HG02763 (cell line): Measurements from ENCODE around the gene SGIP1.

ENCODE experiments used
- ATAC-seq: cut with Tn5 transposase; IDR thresholded peaks from one replicate; pipeline ENCODE4 v1.9.1; 2021; ENCODE audit warnings: mild to moderate bottlenecking, moderate library complexity; ENCODE audit not compliant: unreplicated experiment

The SGIP1 gene

DNA sequence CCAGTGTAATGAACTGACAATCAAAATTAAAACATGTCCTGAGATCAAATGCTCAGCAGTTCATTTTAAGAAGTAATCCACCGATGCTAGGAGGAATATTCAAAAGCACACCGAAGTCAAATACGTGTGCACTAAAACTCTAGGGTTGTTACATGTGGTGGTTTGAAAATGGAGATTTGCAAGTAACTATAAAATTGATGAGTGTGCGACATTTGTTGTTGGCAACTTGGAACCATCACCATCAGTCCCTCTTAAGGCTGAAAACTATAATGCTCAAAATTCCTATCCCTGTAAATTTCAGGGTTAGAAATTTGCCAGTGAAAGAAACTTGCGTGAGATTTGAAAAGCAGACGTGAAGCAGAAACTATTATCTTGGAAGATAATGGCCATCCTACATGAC, 13.3 kb upstream of the SGIP1 start:
- ATAC-seq = no peak

DNA sequence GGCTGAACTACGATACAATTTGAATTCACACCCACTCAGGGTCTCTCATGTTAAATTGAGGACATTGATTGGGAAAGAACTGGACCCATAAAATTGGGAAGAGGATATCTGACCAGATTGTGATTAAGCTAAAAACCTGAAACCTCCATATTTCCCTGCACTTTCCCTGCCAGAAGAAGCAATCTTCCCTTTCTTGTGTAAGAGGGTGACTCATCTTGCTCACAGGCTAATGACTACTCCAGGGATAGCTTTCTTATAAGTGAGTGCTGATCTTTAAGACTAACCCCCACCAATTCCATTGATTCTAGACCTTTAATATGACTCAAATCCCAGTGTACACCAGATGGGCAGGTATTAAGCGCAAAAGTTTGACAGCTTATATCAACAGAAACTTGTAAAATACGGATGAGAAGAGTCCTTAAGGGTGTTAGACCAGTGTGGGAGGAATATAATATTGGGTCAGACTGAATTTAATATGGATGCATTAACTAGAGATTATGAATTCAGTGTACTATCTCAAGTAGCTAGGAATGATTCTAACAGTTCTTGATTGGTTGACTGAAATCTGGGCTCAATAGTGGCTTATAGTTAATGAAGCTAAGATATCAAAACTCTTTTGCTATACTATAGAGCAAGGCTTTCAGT, 12.1 kb upstream of the SGIP1 start:
- ATAC-seq = no peak

DNA sequence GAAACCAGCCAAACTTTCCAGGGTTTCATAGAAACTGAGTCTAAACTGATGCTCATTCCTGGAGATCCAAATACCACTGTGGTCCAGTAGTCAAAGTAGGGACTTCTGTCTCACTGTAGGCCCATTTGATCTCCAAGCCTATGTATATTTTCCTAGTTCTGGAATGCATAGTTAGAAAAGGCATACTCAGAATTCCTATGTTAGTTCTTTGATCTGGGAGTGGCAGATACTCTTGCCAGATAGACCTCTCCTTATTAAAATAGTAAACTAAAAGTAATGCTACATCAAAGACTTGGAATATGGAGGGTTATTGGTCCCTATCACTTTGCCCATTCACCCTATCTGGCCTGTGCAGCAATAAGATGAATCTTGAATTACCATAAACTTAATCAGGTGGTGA, 10.4 kb upstream of the SGIP1 start:
- no peak for ATAC-seq

DNA sequence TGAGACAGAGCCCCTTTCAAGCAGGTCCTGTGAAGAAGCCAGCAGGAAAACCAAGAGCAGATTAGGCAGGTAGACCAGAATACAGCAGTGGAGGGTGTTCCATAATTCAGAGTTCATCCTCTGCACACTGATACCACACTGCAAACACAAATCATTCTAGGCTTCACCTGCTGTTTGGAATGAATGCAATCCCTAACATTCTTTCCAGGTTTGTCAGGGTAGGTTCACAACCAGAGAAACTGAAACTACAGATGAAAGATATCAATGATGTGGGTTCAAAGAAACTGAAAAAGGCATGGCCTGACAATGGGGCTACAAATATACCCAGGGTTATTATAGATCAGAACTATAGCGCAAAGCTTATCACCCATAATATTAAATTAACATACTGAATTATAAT, 8.9 kb upstream of the SGIP1 start:
- no peak for ATAC-seq

DNA sequence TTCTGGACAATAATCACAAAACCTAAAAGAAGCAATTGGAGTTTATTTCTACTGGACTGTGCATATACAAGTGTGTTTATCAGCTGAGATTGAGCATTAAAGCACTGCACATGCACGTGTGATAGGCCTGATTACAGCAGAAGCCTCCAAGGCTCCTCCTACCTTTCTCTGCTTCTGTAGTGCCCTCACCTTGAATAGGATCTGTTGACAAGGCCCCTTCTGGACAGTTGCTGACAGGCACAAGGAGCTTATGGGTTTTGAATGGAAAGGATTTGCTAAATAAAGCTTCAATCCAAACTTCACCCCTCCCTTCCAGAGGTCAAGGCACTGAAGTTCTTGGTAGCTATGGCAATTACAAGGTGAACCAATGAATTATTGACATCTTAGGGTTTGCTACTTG, 7.9 kb upstream of the SGIP1 start:
- ATAC-seq = no peak

DNA sequence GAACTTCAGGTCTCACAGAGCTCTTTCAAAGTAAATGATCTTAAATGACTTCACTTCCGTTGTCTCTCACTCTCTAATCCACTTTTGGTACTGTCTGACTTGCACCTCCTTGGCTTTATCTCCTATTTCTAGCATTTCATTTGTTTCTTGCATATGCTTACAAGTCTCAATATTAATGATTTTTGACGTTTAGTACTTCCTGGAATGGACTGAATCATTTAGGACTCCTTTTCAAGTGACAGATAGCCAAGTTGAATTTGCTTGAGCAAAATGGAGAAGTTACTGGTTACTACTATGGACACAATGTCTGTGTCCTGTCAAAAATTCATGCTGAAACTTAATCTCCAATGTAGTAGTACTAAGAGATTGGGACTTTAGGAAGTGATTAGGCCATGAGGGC, 7.0 kb upstream of the SGIP1 start:
- no peak for ATAC-seq

DNA sequence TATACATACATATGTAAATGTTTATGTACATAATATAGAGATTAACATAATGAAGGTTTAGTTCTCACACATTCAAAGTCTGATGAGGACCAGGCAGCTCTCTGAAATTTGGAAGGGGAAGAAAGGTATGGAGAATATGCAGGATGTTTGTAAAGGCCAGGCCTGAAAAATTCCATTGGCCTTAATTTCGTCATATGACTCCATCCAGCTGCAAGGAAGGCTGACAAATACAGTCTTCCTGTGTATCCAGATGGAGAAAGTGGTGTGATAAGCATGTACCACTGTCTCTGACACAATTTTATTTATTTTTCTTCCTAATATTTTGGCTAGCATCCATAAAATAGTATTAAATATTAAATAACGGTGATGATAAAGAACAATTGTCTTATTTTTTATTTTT, 6.3 kb upstream of the SGIP1 start:
- ATAC-seq = no peak

DNA sequence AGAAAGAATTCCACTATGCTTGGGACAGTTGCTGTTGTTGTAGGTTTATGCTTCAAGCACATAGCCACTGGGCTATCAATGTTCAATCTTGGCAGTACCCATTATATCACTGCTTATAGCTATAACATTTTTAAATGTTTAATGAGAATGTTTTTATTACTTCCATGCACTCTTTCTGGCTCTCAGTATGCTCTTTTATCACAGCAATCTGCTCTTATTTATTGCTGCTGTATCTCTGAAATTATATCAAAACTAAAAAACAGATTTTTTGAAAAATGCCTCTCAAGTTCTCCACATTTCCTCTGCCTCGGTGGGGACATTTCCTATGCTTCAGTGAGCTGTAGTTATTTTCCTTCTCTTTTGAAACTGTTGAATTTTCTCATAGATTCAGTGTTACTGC, 5.4 kb upstream of the SGIP1 start:
- ATAC-seq = no peak

DNA sequence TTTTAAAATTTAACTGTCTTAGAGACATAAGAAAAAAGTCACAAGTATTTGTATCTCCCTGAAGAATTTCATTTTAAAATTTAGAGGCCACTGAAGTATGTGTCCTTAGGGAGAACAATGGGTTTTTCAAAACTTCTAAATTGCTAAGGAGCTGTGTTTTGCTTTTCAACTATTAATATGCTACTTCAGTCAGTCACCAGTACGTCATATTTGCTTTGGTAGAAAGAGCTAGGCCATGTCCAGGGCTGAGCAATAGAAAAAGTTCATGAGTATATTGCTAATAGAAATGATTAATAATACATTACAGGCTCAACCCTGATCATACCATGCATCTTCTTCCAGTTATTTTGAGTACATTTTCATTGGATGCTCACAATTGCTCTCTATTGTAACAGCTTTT, 1.7 kb upstream of the SGIP1 start:
- no peak for ATAC-seq

DNA sequence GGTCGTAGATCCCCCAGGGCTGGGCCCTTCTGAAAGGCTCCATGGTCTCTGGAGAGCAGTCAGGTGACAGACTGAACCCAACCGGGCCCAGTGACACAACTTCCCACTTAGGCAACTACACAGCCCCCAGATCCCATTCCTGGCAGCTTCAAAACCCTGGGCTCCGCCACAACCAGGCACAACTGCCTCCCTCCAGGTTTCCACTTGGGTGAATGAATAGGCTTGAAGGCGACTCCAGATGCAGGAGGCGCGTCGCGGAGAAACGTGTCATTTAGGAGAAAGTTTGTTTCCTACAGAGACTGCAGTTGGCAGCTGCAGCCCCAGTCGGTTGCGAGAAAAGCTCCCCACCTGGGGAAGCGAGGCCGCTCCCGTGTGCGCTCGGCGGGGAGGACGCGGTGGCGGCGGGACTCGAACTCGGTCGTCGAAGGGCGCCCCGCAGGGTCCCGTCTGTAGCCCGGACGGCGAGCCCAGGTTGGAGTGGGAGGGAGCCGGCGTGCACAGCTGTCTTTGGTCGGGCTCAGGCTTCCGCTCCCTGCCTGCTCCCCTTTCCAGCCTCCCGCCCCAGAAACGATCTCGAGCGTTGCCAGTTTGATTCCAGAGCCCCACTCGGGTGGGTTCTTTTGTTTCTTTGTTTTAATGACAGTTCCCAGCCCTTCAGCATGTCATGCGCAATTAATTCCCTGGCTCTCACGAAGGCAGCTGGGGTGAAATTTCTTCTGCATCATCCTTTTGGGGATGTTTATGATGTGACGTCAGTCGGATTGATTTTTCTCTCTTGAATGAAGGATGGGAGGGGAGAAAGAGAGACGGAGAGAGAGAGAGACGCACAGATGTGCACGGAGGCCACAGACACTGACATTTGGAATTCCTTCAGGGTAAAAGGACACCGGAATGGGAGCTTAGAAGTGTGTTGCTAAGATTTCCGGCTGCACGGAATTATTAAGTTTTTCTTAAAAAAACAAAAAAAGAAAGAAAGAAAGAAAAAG, 862 bp upstream of the SGIP1 start:
- no peak for ATAC-seq

DNA sequence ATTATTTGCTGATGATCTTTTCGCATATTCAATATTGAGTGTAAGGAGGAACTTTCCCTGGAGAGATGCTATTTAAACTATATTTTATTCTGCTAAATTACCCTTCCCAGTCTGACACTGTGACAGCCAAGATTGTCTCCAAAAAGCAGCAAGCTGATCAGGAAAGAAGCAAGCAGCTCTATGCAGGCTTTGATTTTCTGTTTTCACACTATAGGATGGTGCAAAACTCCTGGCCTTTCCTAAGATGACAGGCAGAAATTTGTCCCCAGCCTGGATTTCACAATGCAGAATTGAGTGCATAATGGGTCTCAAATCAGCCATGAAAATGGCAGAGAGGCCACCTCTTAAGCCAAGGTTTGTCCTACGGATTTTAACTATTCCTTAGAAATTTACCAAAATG, 1.1 kb downstream of the SGIP1 start:
- ATAC-seq = no peak

DNA sequence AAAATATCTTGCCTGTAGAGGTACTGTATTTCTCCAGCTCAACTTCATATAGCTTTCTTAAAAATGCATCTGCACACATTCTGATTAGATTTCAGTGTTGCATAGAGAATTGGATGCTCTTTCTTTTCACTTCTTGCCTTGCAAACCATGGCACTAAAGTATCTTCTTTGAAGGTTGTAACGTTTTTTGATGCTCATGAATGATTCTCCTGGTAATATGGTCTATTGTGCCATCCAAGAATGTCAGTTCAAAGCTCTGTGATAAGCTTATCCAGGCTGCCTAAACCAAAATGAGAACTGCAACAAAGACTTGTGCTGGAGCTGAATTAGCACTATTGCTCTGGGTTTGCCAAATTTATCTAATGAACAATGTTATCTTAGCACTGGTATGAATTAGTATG, 1.9 kb downstream of the SGIP1 start:
- ATAC-seq = no peak

DNA sequence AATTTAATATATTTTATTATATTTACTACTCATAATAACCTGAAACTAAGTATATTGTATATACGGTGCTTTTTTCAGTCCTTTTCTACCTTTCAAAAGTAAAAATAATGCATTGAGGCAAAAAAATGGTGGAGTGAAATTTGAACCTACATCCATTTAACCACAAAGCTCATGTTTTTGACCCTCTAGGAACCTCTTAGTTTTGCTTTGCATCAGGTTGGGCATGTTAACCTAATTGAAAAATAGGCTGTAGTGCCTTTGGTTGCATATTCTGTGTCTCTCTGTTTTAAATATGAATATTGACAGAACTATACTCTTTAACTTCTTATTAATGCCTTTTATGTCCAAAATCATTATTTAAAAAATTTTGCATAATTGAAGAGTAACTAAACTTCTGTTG, 3.8 kb downstream of the SGIP1 start:
- no peak for ATAC-seq

DNA sequence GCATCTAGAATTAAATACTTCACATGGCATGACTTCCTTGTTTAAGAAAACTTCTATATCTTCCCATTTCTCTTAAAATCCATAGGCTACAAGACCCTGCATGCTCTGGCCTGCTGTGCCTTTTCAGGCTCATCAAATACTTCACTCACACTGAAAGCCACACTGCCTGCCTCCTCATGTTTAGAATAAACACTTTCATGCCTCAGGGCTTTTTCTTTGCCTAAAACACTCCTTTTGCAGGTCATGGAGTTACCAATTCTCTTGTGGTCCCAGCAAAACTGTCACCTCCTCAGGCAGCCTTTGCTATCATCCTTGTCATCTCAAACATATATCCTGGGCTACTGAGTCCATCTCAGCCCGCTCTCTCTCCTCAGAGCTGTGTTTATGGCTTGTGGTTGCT, 5.5 kb downstream of the SGIP1 start:
- no peak for ATAC-seq

DNA sequence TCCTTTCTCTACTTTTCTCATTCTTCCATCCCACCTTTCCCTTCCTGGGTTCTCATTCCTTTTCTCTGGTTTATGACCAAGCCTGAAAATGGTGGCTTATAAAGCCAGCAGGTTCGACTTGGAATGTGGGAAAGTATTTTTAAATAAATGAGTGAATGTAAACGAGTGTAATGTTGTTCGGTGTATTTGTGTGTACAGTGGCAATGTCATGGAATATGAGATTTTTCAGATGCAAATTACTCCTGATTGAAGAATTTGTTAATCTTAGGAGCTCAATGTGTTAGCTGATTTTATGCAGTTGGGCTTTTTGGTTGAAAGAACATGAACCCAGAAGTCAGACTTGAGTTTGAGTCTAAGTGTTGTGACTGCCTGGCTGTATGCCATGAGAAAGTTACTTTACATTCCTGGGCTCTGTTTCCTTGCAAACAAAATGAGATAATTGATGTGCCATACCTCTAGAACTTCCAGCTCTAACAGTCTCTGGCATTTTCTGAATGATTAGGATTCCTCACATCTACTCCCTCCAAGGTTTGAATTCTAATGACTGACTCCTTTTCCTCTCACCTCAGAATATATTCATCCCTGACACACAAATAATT, 6.6 kb downstream of the SGIP1 start:
- ATAC-seq = no peak

DNA sequence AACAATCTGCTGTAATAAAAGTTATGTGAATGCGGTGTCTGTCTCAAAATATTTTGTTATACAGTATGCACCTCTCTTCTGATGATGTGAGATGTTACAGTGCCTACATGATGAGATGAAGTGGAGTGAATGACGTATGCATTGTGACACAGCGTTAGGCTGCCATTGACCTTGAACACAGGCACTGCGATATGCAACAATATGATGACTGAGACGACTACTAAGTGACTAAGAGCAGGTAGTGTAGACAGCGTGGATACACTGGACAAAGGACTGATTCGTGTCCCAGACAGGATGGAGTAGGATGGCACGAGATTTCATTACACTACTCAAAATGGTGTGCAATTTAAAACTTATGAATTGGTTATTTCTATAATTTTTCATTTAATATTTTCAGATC, 8.4 kb downstream of the SGIP1 start:
- ATAC-seq = no peak

DNA sequence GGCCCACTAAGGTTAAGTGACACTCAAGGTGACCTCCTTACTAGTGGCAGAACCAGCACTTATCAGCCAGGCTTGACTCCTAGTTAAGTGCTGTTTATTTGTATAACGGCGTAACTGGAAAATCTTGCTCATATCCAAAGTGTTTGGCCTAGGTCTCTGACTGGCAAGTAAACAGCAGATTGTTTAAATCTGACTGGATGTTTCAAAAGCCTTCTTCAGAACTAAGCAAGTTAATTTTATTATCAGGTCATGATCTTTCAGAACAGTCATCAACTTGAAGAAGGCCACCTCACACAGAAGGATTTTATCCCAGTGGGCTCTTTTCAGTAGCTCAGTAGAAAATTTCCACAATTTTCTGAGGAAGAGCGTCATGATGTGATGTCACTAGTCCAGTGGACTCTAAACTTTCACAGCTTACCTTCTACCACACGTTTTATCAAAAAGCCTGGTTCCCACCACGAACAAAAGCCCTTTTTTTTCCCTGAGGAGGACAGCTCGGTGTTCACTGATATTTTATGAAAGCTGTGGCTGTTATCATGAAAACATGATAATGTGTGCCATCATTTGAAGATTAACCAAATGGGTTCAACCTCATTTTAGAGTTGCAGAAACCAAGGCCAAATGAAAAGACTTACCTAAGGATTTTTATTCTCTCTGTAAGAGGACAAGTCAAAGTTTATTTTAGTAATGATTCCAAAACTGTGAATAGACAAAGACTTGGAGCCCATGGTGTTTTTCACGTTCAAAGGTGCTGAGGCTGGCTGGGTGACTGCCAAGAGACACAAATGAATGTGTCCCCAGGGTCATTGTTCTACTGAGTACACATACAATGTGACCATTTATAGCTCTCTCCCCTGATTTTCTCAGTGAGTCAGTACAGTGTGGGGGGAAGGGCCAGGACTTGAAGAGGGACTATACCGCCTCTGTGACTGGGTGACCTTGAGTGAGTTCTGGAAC, 9.1 kb downstream of the SGIP1 start:
- no peak for ATAC-seq

DNA sequence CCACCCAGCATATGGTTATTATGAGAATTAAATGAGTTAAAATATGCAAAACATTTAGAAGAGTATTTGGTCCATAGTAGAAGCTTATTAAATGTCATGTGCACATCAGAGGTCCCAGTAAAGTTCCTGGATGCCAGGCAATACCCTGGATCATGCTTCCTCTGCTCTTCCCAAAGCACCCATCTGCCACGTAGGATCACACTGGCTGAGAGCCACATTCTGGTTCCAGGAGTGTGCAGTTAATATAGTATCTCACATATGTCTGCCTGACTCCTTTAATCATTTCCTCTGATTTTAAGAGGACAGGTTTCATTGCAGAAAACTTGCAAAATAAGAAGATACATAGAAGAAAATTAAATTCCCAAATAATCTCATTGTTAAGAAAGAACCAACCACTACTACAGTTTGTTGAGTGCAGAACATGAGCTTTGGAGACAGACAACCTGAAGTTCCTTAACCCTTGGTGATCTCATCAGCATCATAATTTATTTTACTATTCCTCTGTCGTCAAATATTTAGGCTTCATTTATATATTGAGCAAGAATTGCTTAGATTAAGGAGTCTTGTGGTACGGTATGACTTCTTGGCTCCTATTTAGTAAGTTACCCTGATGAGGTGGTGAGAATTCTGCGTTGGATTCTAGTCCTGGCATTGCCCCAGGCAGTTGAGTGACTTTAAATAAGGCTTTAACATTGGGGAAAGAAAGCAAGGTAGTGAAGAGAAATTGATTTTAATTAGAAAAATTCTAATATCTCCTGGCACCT, 12.3 kb downstream of the SGIP1 start:
- ATAC-seq = no peak

DNA sequence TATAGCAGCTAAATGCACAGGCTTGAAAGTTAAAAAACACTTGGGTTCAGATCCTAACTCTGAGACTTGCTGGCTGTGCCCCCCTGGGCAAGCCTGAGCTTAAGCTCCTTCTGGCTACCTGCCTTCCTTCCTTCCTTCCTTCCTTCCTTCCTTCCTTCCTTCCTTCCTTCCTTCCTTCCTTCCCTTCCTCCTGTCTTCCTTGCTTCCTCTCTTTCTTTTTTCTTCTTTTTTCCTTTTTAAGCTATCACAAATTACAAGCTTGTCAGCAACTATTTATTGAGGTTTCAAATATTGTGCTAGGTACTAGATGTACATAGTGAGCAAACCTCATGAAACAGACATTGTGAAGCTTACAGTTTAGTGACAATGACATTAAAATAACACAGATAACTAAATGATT, 15.1 kb downstream of the SGIP1 start:
- no peak for ATAC-seq

DNA sequence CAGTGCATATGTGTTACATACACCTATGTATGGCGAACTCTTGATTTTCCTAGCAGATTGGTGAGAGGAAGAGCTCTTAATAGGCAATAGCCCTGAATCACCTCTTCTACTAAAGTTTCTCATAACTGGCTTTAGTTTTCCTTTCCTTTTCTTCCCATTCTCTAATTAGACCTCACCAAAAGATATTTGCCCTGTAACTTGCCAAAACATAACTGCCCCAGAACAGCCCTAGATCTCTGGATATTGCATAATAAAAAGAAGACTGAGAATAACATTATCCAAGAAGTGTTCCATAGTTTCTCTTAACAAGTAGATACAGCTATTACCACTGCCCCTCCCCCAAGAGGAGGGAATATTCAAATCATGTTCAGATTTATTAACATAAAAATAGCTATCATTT, 16.3 kb downstream of the SGIP1 start:
- ATAC-seq = no peak
